ENCODE results near the gene MRC2.
"Not testable (repeated sequence)": the region's sequence is repeated elsewhere in the genome, so short reads cannot be mapped to it uniquely, and the experiment has no call there.

MRC2 gene

GRCh38 chr17:62684179-62684578, 56.7 kb downstream of the MRC2 start:
- no peak for DNase-seq

- no peak for DNase-seq
Measured at GRCh38 chr17:62687997-62688396, 60.5 kb downstream of the MRC2 start.

- no peak for DNase-seq
Measured at GRCh38 chr17:62688398-62689160, 61.1 kb downstream of the MRC2 start.

- no peak for DNase-seq
Measured at GRCh38 chr17:62689441-62690167, 62.1 kb downstream of the MRC2 start.

DNA sequence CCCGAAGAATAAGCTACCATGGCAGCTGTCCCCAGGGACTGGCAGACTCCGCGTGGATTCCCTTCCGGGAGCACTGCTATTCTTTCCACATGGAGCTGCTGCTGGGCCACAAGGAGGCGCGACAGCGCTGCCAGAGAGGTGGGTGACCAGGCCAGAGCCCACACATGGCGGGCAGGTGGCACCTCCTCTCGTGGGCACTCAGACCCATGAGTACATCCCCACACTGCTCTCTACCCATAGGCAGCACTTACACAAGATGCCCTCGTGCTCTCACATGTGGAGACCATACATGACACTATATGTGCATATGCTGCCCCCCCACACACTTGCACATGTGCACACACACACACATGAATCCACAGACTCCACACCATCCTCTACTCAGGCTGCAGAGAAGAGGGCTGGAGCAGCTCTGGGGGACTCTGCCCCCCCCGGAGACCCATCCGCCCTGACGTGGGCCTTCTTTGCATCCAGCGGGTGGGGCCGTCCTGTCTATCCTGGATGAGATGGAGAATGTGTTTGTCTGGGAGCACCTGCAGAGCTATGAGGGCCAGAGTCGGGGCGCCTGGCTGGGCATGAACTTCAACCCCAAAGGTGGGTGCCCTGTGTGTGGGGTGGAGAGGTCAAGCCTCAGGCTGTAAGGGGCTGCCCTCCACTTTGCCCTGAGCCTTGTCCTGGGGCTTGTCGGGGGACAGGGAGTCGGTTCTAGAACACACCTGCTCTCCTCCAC, 62.9 kb downstream of the MRC2 start:
- no peak for DNase-seq

- DNase-seq = not testable (repeated sequence)
Measured at GRCh38 chr17:62691589-62691915, 64.1 kb downstream of the MRC2 start.

DNA sequence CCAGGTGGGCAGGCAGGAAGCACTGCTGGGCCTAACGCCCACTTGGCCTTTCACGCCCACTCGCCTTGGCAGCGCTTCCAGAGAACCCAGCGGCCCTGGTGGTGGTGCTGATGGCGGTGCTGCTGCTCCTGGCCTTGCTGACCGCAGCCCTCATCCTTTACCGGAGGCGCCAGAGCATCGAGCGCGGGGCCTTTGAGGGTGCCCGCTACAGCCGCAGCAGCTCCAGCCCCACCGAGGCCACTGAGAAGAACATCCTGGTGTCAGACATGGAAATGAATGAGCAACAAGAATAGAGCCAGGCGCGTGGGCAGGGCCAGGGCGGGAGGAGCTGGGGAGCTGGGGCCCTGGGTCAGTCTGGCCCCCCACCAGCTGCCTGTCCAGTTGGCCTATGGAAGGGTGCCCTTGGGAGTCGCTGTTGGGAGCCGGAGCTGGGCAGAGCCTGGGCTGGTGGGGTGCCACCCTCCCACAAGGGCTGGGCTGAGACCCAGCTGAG, 64.7 kb downstream of the MRC2 start:
- no peak for DNase-seq

DNA sequence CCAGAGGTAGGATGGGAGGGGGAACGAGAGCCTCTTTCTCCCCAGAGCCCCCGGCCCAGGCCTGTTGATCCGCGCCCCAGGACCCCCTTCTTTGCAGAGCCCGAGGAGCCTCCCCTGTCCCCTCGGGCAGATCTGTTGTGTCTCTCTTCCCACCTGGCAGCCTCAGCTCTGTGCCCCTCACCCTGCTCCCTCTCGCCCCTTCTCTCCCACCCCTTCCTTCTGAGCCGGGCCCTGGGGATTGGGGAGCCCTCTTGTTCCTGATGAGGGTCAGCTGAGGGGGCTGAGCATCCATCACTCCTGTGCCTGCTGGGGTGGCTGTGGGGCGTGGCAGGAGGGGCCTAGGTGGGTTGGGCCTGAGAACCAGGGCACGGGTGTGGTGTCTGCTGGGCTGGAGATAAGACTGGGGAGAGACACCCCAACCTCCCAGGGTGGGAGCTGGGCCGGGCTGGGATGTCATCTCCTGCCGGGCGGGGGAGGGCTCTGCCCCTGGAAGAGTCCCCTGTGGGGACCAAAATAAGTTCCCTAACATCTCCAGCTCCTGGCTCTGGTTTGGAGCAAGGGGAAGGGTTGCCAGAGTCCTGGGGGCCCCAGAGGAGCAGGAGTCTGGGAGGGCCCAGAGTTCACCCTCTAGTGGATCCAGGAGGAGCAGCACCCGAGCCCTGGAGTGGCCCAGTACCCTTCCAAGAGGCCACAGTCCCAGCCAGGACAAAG, 65.4 kb downstream of the MRC2 start:
- DNase-seq = no peak

DNA sequence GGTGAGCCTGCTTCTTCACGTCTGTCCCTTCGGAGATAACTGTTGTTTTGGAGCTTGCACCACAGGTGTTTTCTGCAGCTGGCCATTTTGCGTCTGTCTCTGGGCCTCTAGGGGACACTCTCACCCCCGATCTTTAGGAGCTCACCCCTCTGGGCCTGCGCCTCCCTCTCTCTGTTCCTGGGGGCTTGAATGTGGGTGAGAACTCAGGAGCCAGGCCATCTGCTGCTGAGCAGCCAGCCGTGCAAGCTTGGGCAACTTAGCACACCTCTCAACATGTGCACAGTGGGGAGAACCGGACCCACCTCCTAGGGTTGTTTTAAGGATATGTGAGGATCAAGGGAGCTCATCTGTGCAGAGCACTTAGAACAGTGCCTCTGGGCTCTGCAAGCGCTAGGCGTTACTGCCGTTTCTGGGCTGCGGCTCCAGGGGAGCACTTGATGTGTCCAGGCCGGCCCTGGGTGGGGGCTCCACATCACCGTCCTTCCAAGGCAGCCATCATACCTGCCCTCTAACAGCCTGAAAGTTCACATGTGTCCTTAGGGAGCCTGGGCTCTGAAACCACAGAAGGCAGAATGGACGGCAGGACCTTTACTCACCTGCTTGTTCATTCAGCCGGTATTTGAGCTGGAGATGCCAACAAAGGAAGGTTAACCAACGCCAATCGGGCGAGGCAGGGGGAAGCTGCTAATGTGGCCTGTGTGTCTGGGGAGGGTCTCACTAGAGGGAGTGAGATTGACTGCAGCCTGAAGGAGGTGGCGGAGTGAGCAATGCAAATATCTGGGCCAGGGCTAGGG, 66.3 kb downstream of the MRC2 start:
- no peak for DNase-seq

DNA sequence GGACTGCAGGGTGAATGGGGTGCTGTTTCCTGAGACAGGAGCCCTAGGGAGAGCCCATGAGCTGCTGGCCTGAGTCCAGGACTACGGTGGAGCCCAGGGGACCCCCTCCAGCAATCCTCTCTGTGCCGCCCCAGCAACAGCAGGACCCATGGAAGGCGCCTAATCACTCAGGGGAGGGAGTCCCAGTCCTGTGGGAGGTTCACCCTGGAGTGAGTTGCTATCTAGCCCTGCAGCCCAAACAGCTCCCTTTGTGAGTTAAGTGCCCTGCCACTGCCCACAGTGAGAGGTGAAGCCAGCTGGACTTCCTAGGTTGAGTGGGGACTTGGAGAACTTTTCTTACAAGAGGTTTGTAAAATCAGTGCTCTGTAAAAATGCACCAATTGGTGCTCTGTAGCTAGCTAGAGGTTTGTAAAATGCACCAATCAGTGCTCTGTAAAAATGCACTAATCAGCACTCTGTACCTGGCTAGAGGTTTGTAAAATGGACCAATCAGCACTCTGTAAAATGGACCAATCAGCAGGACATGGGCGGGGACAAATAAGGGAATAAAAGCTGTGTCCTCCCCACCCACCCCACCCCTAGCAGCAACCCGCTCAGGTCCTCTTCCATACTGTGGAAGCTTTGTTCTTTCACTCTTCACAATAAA, 67.7 kb downstream of the MRC2 start:
- DNase-seq = not testable (repeated sequence)

DNA sequence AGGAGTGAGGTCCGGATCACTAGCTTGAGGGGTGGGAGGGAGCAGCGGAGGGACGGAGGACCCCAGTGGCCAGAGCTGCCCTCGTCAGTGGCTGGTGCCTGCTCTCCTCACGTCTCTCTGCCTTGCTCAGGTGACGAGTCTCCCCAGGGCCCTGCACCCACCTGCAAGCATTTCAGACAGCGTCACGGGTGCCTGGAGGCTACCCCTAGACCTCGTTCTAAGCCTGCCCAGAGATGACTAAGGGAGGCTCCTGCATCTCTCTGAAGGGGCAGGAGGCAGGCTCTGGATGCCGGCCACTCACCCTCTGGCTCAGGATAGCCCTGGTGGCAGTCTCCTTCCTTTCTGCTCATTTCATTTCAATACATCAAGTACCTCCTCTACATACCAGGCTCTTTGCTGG, 68.8 kb downstream of the MRC2 start:
- DNase-seq = no peak

DNA sequence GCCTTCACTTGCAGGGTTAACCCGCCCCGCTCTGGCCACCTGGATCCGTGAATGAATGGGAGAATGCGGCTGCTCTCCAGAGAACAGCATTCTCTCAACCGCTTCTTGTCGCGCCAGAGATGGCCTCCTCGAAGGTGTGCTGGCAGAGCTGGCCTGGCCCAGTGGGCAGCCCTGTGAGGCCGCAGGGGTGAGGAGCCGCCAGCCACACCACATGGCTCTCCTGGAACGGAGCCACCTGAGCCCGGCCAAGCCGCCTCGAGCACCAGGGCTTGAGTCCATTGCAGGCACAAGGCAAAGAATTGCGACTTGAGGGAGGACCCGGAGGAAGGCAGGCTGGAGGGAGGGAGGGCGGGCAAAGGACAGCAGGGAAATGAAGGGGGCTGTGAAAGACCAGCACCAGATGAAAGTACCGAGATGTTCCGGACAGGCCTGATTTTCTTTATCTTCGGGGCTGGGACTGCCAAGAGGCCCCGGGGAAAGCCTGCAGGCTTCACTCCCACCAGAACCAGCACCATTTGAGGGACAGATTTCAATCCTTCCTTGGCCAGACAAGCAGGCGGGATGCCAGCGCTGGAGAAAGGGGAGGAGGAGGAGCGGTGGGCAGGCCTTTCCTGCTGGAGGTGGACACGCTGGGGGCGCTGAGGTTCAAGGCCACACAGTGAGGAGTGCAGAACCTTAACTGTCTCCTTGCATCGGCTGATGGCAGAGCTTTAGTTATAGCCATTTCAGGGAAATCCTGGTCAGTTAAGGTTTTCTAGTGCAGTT, 69.4 kb downstream of the MRC2 start:
- no peak for DNase-seq

- not testable (repeated sequence) for DNase-seq
Measured at GRCh38 chr17:62698459-62698858, 71.0 kb downstream of the MRC2 start.

DNA sequence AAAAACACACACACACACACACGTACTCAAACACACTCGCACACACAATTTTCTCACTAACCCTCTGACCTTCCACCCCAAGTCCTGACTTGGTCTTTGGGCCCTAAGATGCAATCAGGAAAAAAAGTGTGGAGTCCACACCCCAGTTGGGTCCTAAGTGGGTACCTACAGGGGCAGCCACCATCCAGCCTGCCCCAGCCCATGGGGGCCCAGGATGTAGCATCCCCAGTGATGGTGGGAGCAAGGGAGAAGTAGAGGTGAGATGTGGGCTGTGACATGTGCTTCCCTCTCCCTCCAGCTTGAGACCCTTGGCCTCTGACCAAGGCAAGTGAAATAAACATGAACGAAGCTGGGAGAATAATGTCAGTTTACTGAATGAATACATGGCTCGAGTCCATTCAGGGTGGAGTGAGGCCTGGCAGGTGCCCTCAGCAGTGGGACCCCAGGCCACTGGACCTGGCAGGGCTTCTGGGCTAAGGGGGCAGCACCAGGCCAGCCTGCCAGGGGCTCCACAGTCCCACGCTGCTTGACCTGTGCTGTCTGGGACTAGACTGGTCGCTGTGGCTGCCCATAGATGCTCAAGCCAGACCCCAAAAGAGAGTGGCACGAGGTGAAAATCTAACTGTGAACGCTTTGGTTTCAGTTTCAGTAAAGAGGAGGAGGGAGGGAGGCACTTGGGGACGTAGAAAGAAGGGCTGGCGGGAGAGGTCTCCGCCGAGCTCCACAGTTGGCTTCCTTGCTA, 73.7 kb downstream of the MRC2 start:
- DNase-seq = no peak

DNA sequence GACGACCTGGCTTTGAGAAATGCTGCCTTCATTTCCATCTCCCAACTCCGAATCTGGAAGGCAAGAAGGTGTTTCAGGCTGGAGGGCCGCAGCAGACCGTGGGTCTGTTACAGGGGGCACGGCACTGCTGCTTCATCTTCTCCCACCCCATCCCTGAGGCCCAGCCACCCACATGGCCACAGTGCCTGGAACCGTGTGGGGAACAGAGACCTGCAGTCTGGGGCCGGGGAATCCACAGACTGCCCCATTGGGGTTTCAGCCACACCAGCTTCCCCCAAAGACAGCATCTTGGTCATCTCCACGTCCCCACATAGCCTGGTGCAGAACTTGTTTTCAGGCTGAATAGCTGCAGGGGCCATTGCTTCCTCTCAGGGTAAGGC, 74.2 kb downstream of the MRC2 start:
- no peak for DNase-seq

DNA sequence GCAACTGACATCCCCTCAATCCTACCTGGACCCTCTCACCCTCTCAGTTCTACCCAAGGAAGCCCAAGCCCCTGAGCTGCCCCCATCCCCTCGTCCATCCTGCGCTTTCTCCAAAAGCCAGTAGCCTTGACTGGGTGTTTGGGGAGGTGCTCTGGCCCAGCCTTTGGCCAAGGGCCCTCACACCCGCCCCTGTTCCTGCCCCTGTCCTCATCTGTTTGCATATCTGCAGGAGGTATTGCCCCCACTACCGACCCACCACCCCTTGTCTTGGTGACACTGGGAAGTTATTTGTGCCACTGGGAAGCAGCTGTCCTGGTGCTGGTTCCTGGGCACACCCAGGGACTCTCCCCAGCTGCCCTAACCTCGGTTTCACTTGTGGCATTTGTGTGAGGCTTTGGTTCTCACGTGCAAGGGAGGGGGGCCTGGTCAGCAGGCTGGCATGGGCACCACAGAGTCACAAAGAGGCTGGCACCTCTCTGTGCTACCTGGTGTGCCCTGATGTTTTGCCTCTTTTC, 75.3 kb downstream of the MRC2 start:
- DNase-seq = no peak

DNA sequence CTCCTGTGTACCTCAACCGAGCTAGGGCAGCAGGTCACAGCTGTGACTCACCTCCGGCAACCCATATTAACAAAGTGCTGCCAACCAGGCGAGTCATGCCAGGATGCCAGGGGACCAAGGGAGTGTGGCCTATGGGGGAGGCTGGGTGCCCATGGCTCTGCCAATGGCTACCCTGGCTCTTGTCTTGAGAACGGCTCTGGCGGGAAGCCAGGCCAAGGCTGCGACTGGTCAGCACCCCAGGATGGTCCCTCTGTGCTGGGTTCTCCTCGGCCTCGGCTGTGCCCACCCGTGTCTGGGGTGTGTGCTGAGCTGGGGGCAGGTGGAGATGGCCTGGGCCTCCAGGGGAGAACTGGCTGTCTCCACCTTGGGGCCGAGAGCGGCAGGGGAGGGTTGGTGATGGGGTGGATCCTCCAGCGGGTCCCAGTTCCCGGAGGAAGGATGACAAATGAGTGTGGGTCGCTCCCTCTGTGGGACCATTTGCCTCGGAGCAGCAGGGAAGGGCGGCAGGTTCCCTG, 75.8 kb downstream of the MRC2 start:
- no peak for DNase-seq

DNA sequence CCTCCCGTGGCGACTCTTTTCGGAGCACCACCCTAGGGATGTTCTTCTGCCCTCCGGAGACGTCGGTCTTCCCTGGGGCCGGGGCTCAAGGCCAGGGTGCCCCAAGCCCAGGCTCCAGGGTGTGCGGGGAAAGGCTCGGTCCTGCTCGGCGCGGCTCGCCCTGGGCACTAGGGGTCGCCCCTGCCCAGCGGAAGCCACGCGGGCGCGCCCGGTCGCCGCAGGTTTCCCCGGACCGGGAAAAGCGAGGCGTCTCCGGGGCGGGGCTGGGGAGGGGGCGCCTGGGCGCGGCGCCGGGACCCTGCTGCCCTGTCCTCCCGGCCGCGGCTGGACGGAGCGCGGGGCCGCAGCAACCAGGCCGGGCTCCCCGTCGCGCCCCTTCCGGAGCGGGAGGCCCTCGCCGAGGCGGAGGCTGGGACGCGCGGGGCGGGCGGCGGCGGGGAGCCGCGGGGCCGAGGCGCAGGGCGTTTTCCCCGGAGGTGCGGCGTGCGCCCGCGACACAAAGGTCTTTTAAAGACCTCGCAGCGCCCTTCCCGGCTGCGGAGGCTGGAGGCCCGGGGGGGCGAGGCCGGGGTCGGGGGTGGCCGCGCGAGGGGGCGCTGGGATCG, 76.4 kb downstream of the MRC2 start:
- peak; percentile 88 for DNase-seq

GRCh38 chr17:62704381-62704971, 77.0 kb downstream of the MRC2 start:
- peak; percentile 77 for DNase-seq

All from right forelimb (tissue), 1 donor.